IMR-90 (cell line): ENCODE results near the gene CHD9. TPM values are rescaled to one million over a fixed set of nuclear protein-coding genes. Genes with fewer than 3 reads are reported as not detected.

Source experiments
- ATAC-seq: fragments of 200-7000 bp; cut with Tn5 transposase; 2 replicates; pipeline ENCODE4 v1.9.1; 2020; ENCODE audit warnings: low read depth, mild to moderate bottlenecking, moderate library complexity
- BruUV-seq: library from RNA; stranded (reverse); fragments of 400-500 nt; replicated peaks from 2 replicates; lab custom pipeline; 2021; lab: Mats Ljungman, UMichigan
- CTCF ChIA-PET: fragments of 300-600 bp; formaldehyde crosslinking; extraction: SDS; loops from one replicate; lab custom pipeline; 2021; ENCODE audit warnings: antibody characterized with exemption; lab: Yijun Ruan, JAX
- POLR2A ChIA-PET: fragments of 300-600 bp; sonication (Branson Sonifier 250); formaldehyde crosslinking; loops from one replicate; lab custom pipeline; 2022; ENCODE audit warnings: antibody characterized with exemption; ENCODE audit not compliant: unreplicated experiment; lab: Charles Lee
- DNase-seq: peaks from one replicate; pipeline ENCODE4 v3.0.0; 2013
- H2AFZ ChIP-seq: replicated peaks from 2 replicates; pipeline ENCODE3; 2013; ENCODE audit warnings: low read length, mild to moderate bottlenecking; ENCODE audit not compliant: poor library complexity
- H2AK5ac ChIP-seq: 2 replicates; pipeline ENCODE4 v1.6.1; 2013; ENCODE audit warnings: low read depth, low read length, inconsistent platforms
- H2AK9ac ChIP-seq: replicated peaks from 2 replicates; pipeline ENCODE3; 2013; ENCODE audit warnings: mild to moderate bottlenecking, low read depth, low read length, moderate library complexity; ENCODE audit not compliant: poor library complexity
- H2BK120ac ChIP-seq: 2 replicates; pipeline ENCODE4 v1.6.1; 2013; ENCODE audit warnings: low read depth, low read length, inconsistent platforms
- H2BK15ac ChIP-seq: 3 replicates; pipeline ENCODE4 v1.6.1; 2013; ENCODE audit warnings: low read depth, low read length, inconsistent platforms
- H2BK20ac ChIP-seq: 2 replicates; pipeline ENCODE4 v1.6.1; 2013; ENCODE audit warnings: low read depth, mild to moderate bottlenecking, inconsistent platforms, low read length, moderate library complexity
- H2BK5ac ChIP-seq: 2 replicates; pipeline ENCODE4 v1.6.1; 2013; ENCODE audit warnings: mild to moderate bottlenecking, low read depth, low read length, inconsistent platforms; ENCODE audit not compliant: poor library complexity, severe bottlenecking
- H3K14ac ChIP-seq: replicated peaks from 2 replicates; pipeline ENCODE4 v1.6.1; 2013; ENCODE audit warnings: low read depth, low read length, inconsistent platforms
- H3K18ac ChIP-seq: 2 replicates; pipeline ENCODE4 v1.6.1; 2013; ENCODE audit warnings: low read depth, low read length, control low read depth
- H3K23ac ChIP-seq: 2 replicates; pipeline ENCODE4 v1.6.1; 2013; ENCODE audit warnings: low read depth, low read length, inconsistent platforms
- H3K27ac ChIP-seq: 2 replicates; pipeline ENCODE4 v1.5.1; 2013; ENCODE audit warnings: mild to moderate bottlenecking, control low read depth, low read length; ENCODE audit not compliant: insufficient read depth
- H3K27me3 ChIP-seq: 2 replicates; pipeline ENCODE4 v1.6.1; 2013; ENCODE audit warnings: low read length; ENCODE audit not compliant: control insufficient read depth, insufficient read depth
- H3K36me3 ChIP-seq: 2 replicates; pipeline ENCODE4 v1.6.1; 2013; ENCODE audit warnings: low read length, mixed read lengths; ENCODE audit not compliant: control insufficient read depth, insufficient read depth
- H3K4ac ChIP-seq: 2 replicates; pipeline ENCODE4 v1.6.1; 2013; ENCODE audit warnings: low read depth, low read length, inconsistent platforms
- H3K4me1 ChIP-seq: 2 replicates; pipeline ENCODE4 v1.6.1; 2013; ENCODE audit warnings: low read length, mixed read lengths; ENCODE audit not compliant: control insufficient read depth, insufficient read depth
- H3K4me2 ChIP-seq: 2 replicates; pipeline ENCODE4 v1.6.1; 2013; ENCODE audit warnings: low read depth, mild to moderate bottlenecking, control low read depth, low read length, moderate library complexity
- H3K4me3 ChIP-seq: 2 replicates; pipeline ENCODE4 v1.5.1; 2013; ENCODE audit warnings: low read depth, mild to moderate bottlenecking, control low read depth, low read length, moderate library complexity; ENCODE audit not compliant: insufficient read depth
- H3K56ac ChIP-seq: 2 replicates; pipeline ENCODE4 v1.6.1; 2013; ENCODE audit warnings: low read length, inconsistent platforms; ENCODE audit not compliant: insufficient read depth; ENCODE audit errors: extremely low read depth
- H3K79me1 ChIP-seq, 2 experiments: 2 replicates each; pipeline ENCODE4 v1.6.1; 2013; ENCODE audit warnings: low read length in 2 of 2, inconsistent platforms in 1 of 2, low read depth in 1 of 2
- H3K9ac ChIP-seq: 2 replicates; pipeline ENCODE4 v1.6.1; 2013; ENCODE audit warnings: low read depth, low read length, control low read depth
- H3K9me1 ChIP-seq: 2 replicates; pipeline ENCODE4 v1.6.1; 2013; ENCODE audit warnings: low read length, inconsistent platforms; ENCODE audit not compliant: insufficient read depth
- H3K9me3 ChIP-seq: 2 replicates; pipeline ENCODE4 v1.6.1; 2013; ENCODE audit warnings: low read length; ENCODE audit not compliant: control insufficient read depth, insufficient read depth
- H4K20me1 ChIP-seq: 2 replicates; pipeline ENCODE4 v1.6.1; 2013; ENCODE audit warnings: low read length, inconsistent platforms; ENCODE audit not compliant: insufficient read depth
- H4K5ac ChIP-seq: 2 replicates; pipeline ENCODE4 v1.6.1; 2013; ENCODE audit warnings: mild to moderate bottlenecking, low read depth, low read length, control low read depth
- H4K8ac ChIP-seq, 2 experiments: 2 replicates each; pipeline ENCODE4 v1.6.1; 2013; ENCODE audit warnings: low read depth in 2 of 2, low read length in 2 of 2, control low read depth in 1 of 2, inconsistent platforms in 1 of 2
- H4K91ac ChIP-seq: 2 replicates; pipeline ENCODE4 v1.6.1; 2013; ENCODE audit warnings: low read depth, low read length, inconsistent platforms; ENCODE audit not compliant: insufficient read depth
- BHLHE40 ChIP-seq: fragments of 150-350 bp; IDR thresholded peaks from 2 replicates; pipeline ENCODE4 v1.6.1; 2016; ENCODE audit warnings: mild to moderate bottlenecking, low read depth, low read length
- CEBPB ChIP-seq: IDR thresholded peaks from 2 replicates; pipeline ENCODE4 v1.6.1; 2012; ENCODE audit warnings: low read depth, low read length, improper control_type of control experiment
- CHD1 ChIP-seq: IDR thresholded peaks from 2 replicates; pipeline ENCODE4 v1.6.1; 2012; ENCODE audit warnings: low read depth, low read length, improper control_type of control experiment
- CTCF ChIP-seq: conservative IDR thresholded peaks from 2 replicates; pipeline ENCODE4 v1.5.1; 2012; ENCODE audit warnings: mild to moderate bottlenecking, low read depth, low read length, improper control_type of control experiment
- ELK1 ChIP-seq: fragments of 150-350 bp; IDR thresholded peaks from 2 replicates; pipeline ENCODE4 v1.6.1; 2016; ENCODE audit warnings: low read depth, mild to moderate bottlenecking, low read length, moderate library complexity, borderline replicate concordance
- FOS ChIP-seq: fragments of 150-350 bp; IDR thresholded peaks from 2 replicates; pipeline ENCODE4 v1.6.1; 2016; ENCODE audit warnings: low read depth, low read length
- MAFK ChIP-seq: IDR thresholded peaks from 2 replicates; pipeline ENCODE4 v1.6.1; 2012; ENCODE audit warnings: low read depth, low read length, improper control_type of control experiment
- MAZ ChIP-seq: IDR thresholded peaks from 2 replicates; pipeline ENCODE4 v1.6.1; 2012; ENCODE audit warnings: low read depth, mild to moderate bottlenecking, low read length, improper control_type of control experiment, moderate library complexity, borderline replicate concordance
- MXI1 ChIP-seq: IDR thresholded peaks from 2 replicates; pipeline ENCODE4 v1.6.1; 2012; ENCODE audit warnings: low read depth, mild to moderate bottlenecking, low read length, moderate library complexity, borderline replicate concordance
- NFE2L2 ChIP-seq: fragments of 150-350 bp; IDR thresholded peaks from 2 replicates; pipeline ENCODE4 v1.6.1; 2016; ENCODE audit warnings: low read depth, mild to moderate bottlenecking, low read length
- POLR2A ChIP-seq: IDR thresholded peaks from 2 replicates; pipeline ENCODE4 v1.6.1; 2012; ENCODE audit warnings: mild to moderate bottlenecking, low read depth, low read length
- RAD21 ChIP-seq: IDR thresholded peaks from 2 replicates; pipeline ENCODE4 v1.6.1; 2012; ENCODE audit warnings: low read length, improper control_type of control experiment
- RCOR1 ChIP-seq: IDR thresholded peaks from 2 replicates; pipeline ENCODE4 v1.6.1; 2012; ENCODE audit warnings: mild to moderate bottlenecking, low read length, improper control_type of control experiment; ENCODE audit not compliant: insufficient replicate concordance
- RFX5 ChIP-seq: IDR thresholded peaks from 2 replicates; pipeline ENCODE4 v1.8.0; 2012; ENCODE audit warnings: low read depth, mild to moderate bottlenecking, low read length, moderate library complexity
- SMC3 ChIP-seq: fragments of 150-350 bp; IDR thresholded peaks from 2 replicates; pipeline ENCODE4 v1.6.1; 2016; ENCODE audit warnings: low read depth, mild to moderate bottlenecking, antibody characterized with exemption, low read length, moderate library complexity
- USF2 ChIP-seq: fragments of 150-350 bp; IDR thresholded peaks from 2 replicates; pipeline ENCODE4 v1.6.1; 2017; ENCODE audit warnings: mild to moderate bottlenecking, antibody characterized with exemption, low read length, low read depth
- WGBS, 2 experiments: methylation state at CpG; one replicate each; pipeline versions ENCODE4 v1.1.5 to v1.1.7; 2013; ENCODE audit warnings: missing lambda C conversion rate in 2 of 2; ENCODE audit not compliant: insufficient read length in 1 of 2; ENCODE audit errors: extremely low coverage in 2 of 2; 5-methylcytosine and 5-hydroxymethylcytosine counted together
- dilution Hi-C: fragments of 300-500 bp; cut with HindIII; formaldehyde crosslinking; loops from one replicate; pipeline ENCODE4 v1.14.3; 2018; ENCODE audit warnings: low sequenced_read_pairs; ENCODE audit not compliant: unreplicated experiment
- in situ Hi-C: fragments of 300-500 bp; cut with MboI; formaldehyde crosslinking; loops from 3 replicates; pipeline ENCODE4 v1.14.3; 2019; ENCODE audit warnings: low sequenced_read_pairs, inconsistent platforms, mixed read lengths
- intact Hi-C: fragments of 100-400 bp; cut with micrococcal nuclease; formaldehyde crosslinking; loops from 2 replicates; pipeline ENCODE4 v1.10.0; 2022
- polyA plus RNA-seq, 3 experiments: library from polyadenylated mRNA; depleted of rRNA; stranded (reverse); fragments of >200 nt; gene quantifications; 2 replicates each; pipeline ENCODE4 v1.2.3, GENCODE V29; 2012; ENCODE audit warnings: low replicate concordance in 1 of 3
- total RNA-seq: library from RNA; depleted of rRNA; stranded (reverse); fragments of >200 nt; gene quantifications from 2 replicates; pipeline ENCODE4 v1.2.3, GENCODE V29; 2012

The CHD9 gene
- total and polyA plus RNA-seq, 2 of the 4 experiments (the other 2 are of a cell fraction): 9.1 to 48.8 TPM

GRCh38 chr16:53007095-53007494 lies 47.7 kb upstream of the CHD9 start:
- Histone ChIP-seq H2BK15ac (no peak overlapping the region), H3K79me1 (no peaks in the 10 kb centered on the region), H3K27me3 (no peaks in the 10 kb centered on the region), H3K23ac (no peak overlapping the region), H3K18ac (no peak overlapping the region), H2AFZ (no peak overlapping the region), H4K8ac (no peak overlapping the region), H4K20me1 (no peaks in the 10 kb centered on the region), H3K4me3 (no peak overlapping the region), H3K9me1 (no peaks in the 10 kb centered on the region), H3K27ac (no peak overlapping the region), H3K14ac (no peak overlapping the region), H3K9me3 (no peaks in the 10 kb centered on the region), H2BK120ac (no peak overlapping the region), H2AK9ac (no peak overlapping the region), H2BK20ac (no peak overlapping the region), H4K5ac (no peak overlapping the region), H3K4ac (no peak overlapping the region), H3K4me2 (no peak overlapping the region), H2AK5ac (no peak overlapping the region), H4K91ac (no peak overlapping the region), H2BK5ac (no peak overlapping the region), H3K56ac (no peak overlapping the region), H3K9ac (no peak overlapping the region), H3K36me3 (no peaks in the 10 kb centered on the region), H3K4me1 (no peaks in the 10 kb centered on the region)
- ATAC-seq: no peak
- BruUV-seq: no TSS peak
- DNase-seq: no peak
- dilution Hi-C loops: no loop called here
- POLR2A ChIA-PET: no interaction called here
- CTCF ChIA-PET: no interaction called here
- in situ Hi-C loops: no loop called here
- no CpG with 5 or more reads among the region's 1 CpG for WGBS, 2 experiments
- intact Hi-C loops: no loop called here
- TF ChIP-seq USF2 (no peak), RAD21 (no peak), ELK1 (no peak), CTCF (no peak), MAZ (no peak), BHLHE40 (no peak), RFX5 (no peak), FOS (no peak), MAFK (no peak), POLR2A (no peak), CHD1 (no peak), MXI1 (no peak), NFE2L2 (no peak), RCOR1 (no peak), CEBPB (no peak), SMC3 (no peak)
